Smooth muscle cell (in vitro differentiated cells): Measurements from ENCODE around the gene CCDC40. TPM values are rescaled to one million over a fixed set of nuclear protein-coding genes. Genes with fewer than 3 reads are reported as not detected.

ENCODE experiments used
- DNase-seq: peaks from one replicate; lab custom pipeline; 2025; ENCODE audit not compliant: unreplicated experiment; lab: John Stamatoyannopoulos, UW
- H2AFZ ChIP-seq: fragments of 200-600 bp; sonication (generic); 2 replicates; pipeline ENCODE4 v1.6.0; 2016; ENCODE audit warnings: antibody characterized with exemption, low read depth, mild to moderate bottlenecking
- H3F3A ChIP-seq: fragments of 200-600 bp; sonication (generic); 2 replicates; pipeline ENCODE4 v1.6.0; 2017; ENCODE audit warnings: antibody characterized with exemption, low read depth
- H3K27ac ChIP-seq: fragments of 200-600 bp; sonication (generic); 2 replicates; pipeline ENCODE4 v1.5.1; 2016; ENCODE audit warnings: low read depth, mild to moderate bottlenecking
- H3K27me3 ChIP-seq: fragments of 200-600 bp; sonication (generic); 2 replicates; pipeline ENCODE4 v1.6.1; 2016; ENCODE audit warnings: low read depth, mild to moderate bottlenecking
- H3K36me3 ChIP-seq: fragments of 200-600 bp; sonication (generic); 2 replicates; pipeline ENCODE4 v1.5.1; 2016; ENCODE audit warnings: low read depth
- H3K4me1 ChIP-seq: fragments of 200-600 bp; sonication (generic); 2 replicates; pipeline ENCODE4 v1.5.1; 2016; ENCODE audit warnings: low read depth
- H3K4me2 ChIP-seq: fragments of 200-600 bp; sonication (generic); 2 replicates; pipeline ENCODE4 v1.6.0; 2016; ENCODE audit warnings: mild to moderate bottlenecking
- H3K4me3 ChIP-seq: fragments of 200-600 bp; sonication (generic); 2 replicates; pipeline ENCODE4 v1.5.1; 2016; ENCODE audit warnings: mild to moderate bottlenecking
- H3K79me2 ChIP-seq: fragments of 200-600 bp; sonication (generic); 2 replicates; pipeline ENCODE4 v1.6.0; 2016; ENCODE audit warnings: low read depth, mild to moderate bottlenecking
- H3K9ac ChIP-seq: fragments of 200-600 bp; sonication (generic); 2 replicates; pipeline ENCODE4 v1.6.0; 2016; ENCODE audit warnings: low read depth
- H3K9me3 ChIP-seq: fragments of 200-600 bp; sonication (generic); replicated peaks from 2 replicates; pipeline ENCODE4 v1.5.1; 2016; ENCODE audit warnings: low read depth
- H4K20me1 ChIP-seq: fragments of 200-600 bp; sonication (generic); 2 replicates; pipeline ENCODE4 v1.6.0; 2016; ENCODE audit warnings: low read depth
- CTCF ChIP-seq: fragments of 200-600 bp; sonication (generic); IDR thresholded peaks from 2 replicates; pipeline ENCODE4 v1.5.1; 2017; ENCODE audit warnings: borderline replicate concordance, mild to moderate bottlenecking, antibody characterized with exemption; ENCODE audit not compliant: insufficient read depth, poor library complexity, severe bottlenecking
- WGBS: methylation state at CpG from one replicate; pipeline ENCODE4 v1.1.7; 2016; ENCODE audit warnings: low lambda C conversion rate; 5-methylcytosine and 5-hydroxymethylcytosine counted together
- polyA plus RNA-seq: library from polyadenylated mRNA; unstranded; fragments of >200 nt; fragmentation: Nextera tagmentation; extraction: Ambion mirVana; gene quantifications from 2 replicates; pipeline ENCODE4 v1.2.1, GENCODE V29; 2016
- total RNA-seq: library from RNA; depleted of rRNA; stranded (reverse); fragments of >200 nt; gene quantifications from 2 replicates; pipeline ENCODE4 v1.2.3, GENCODE V29; 2014

CCDC40 gene
- total and polyA plus RNA-seq, 2 experiments from 2014 or later: 0.81 to 5.9 TPM

DNA sequence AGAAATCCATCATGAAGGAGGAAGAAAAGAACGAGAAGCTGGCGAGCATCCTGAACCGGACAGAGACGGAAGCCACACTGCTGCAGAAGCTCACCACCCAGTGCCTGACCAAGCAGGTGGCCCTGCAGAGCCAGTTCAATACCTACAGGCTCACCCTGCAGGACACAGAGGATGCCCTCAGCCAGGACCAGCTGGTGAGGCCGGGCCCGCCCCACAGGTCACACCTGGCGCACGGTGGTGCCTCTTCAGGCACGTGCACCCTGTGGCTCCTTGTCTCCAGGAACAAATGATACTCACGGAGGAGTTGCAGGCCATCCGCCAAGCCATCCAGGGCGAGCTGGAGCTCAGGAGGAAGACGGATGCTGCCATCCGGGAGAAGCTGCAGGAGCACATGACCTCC lies 45.2 kb downstream of the CCDC40 start:
- Histone ChIP-seq H3K27me3 (no peaks in the 10 kb centered on the region), H3K4me1 (no peaks in the 10 kb centered on the region), H3K79me2 (no peaks in the 10 kb centered on the region), H2AFZ (no peak overlapping the region), H3K4me2 (no peak overlapping the region), H3K9me3 (no peaks in the 10 kb centered on the region), H3K36me3 (no peaks in the 10 kb centered on the region), H3K9ac (no peak overlapping the region), H3K27ac (no peak overlapping the region), H4K20me1 (no peaks in the 10 kb centered on the region), H3F3A (no peaks in the 10 kb centered on the region), H3K4me3 (no peak overlapping the region)
- no peak for TF ChIP-seq CTCF
- 95% methylated on average over 14 of the region's 14 CpGs for WGBS
- no peak for DNase-seq

DNA sequence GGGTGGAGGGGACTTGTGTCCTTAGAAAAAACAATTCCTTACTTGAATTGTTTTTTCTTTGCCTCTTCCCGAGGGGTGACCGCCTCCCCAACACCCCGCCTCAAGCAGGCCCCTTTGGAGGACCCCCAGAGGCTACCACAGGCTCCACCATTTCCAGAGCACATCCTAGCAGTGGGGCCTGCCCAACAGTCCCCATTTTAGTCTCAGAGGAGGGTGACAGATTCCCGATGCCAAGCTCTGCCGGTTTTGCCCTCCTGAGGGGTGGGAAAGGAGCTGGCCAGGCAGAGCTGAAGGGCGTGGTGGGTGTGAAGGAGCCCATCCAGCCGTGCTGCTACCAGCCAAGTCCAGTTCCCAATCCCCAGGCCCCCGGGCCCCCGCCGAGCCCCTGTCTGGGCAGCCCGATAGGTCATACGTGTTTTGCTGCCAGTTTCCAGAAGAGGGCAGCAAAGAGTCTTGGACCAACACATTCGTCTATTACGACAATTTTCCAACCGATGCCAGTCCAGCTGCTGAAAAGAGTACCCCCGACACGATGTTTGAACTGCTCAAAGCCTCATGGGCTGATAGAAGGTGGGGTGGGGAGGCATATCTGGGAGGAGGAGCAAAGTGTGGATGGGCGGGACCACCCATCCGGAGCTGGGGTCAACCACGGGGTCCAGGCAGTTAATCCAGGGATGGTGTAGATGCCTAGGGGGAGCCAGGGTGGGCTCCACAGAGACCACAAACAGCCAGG lies 46.1 kb downstream of the CCDC40 start:
- Histone ChIP-seq H3K36me3 (no peaks in the 10 kb centered on the region), H3K79me2 (no peaks in the 10 kb centered on the region), H3K4me2 (peak overlapping the region; percentile 43), H3K9ac (no peak overlapping the region), H3K27ac (no peak overlapping the region), H3K27me3 (no peaks in the 10 kb centered on the region), H3K4me1 (no peaks in the 10 kb centered on the region), H4K20me1 (no peaks in the 10 kb centered on the region), H3K4me3 (no peak overlapping the region), H2AFZ (no peak overlapping the region), H3K9me3 (no peaks in the 10 kb centered on the region), H3F3A (no peaks in the 10 kb centered on the region)
- WGBS: 34% methylated on average over 20 of the region's 20 CpGs
- TF ChIP-seq CTCF: peak; percentile 75
- peak; percentile 10 for DNase-seq

DNA sequence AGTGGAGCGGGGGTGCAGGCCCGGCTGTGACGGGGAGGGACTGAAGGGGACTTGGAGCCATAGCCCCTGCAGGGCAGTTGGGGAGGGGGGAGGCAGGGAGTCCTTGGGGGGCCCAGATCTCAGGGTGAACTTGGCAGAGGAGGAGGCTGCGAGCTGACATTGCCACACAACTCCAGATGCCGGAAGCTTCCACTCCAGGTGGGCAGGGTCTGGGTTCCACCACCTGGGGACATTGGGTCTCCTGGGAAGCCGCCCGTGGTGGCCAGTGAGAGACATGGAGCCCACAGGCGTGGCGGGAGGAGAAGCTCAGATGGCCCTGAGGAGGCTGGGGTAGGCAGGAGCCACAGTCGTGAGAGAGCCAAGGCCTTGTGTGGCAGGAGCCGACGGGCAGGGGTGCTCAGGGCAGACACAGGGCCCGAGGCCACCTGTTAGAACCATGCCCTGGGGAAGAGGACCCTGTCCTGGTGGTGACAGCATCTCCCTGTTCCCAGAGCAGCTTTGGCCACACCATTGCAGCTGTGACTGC lies 46.8 kb downstream of the CCDC40 start:
- H2AFZ ChIP-seq: no peak overlapping the region
- WGBS: 89% methylated on average over 13 of the region's 13 CpGs

More for the DNA sequence above, 46.8 kb downstream of the CCDC40 start:
- Histone ChIP-seq H3K27me3 (no peaks in the 10 kb centered on the region), H3K4me2 (peak overlapping the region; percentile 43), H3F3A (no peaks in the 10 kb centered on the region), H3K36me3 (no peaks in the 10 kb centered on the region), H3K9ac (no peak overlapping the region), H3K27ac (no peak overlapping the region), H3K9me3 (no peaks in the 10 kb centered on the region), H3K4me3 (no peak overlapping the region), H4K20me1 (no peaks in the 10 kb centered on the region), H3K4me1 (no peaks in the 10 kb centered on the region), H3K79me2 (no peaks in the 10 kb centered on the region)
- no peak for TF ChIP-seq CTCF
- DNase-seq: no peak
